HEK293T (cell line): ENCODE data around the gene EYS.

Experiments used
- ARNT ChIP-seq: fragments of 450-650 bp; IDR thresholded peaks from 2 replicates; pipeline ENCODE4 v1.6.1; 2017; ENCODE audit warnings: mild to moderate bottlenecking
- CTBP1 ChIP-seq: fragments of 450-650 bp; IDR thresholded peaks from 2 replicates; pipeline ENCODE4 v1.6.1; 2016; ENCODE audit warnings: borderline replicate concordance
- ELF4 ChIP-seq: fragments of 450-650 bp; IDR thresholded peaks from 2 replicates; pipeline ENCODE4 v1.6.1; 2017; ENCODE audit warnings: antibody characterized with exemption
- FOXK2 ChIP-seq: fragments of 450-650 bp; IDR thresholded peaks from 2 replicates; pipeline ENCODE4 v1.6.1; 2016; ENCODE audit warnings: mild to moderate bottlenecking
- FOXM1 ChIP-seq: fragments of 450-650 bp; IDR thresholded peaks from 2 replicates; pipeline ENCODE4 v1.6.1; 2017; ENCODE audit warnings: mild to moderate bottlenecking, borderline replicate concordance
- HDGF ChIP-seq: fragments of 450-650 bp; IDR thresholded peaks from 2 replicates; pipeline ENCODE4 v1.6.1; 2017; ENCODE audit warnings: antibody characterized with exemption, borderline replicate concordance
- L3MBTL2 ChIP-seq: fragments of 450-650 bp; conservative IDR thresholded peaks from 2 replicates; pipeline ENCODE4 v1.6.1; 2016; ENCODE audit warnings: mild to moderate bottlenecking
- LEF1 ChIP-seq: fragments of 450-650 bp; IDR thresholded peaks from 2 replicates; pipeline ENCODE4 v1.6.1; 2017; ENCODE audit warnings: mild to moderate bottlenecking, borderline replicate concordance
- NFRKB ChIP-seq: fragments of 450-650 bp; IDR thresholded peaks from 2 replicates; pipeline ENCODE4 v1.6.1; 2016; ENCODE audit warnings: mild to moderate bottlenecking, moderate library complexity
- SP1 ChIP-seq: fragments of 450-650 bp; IDR thresholded peaks from 2 replicates; pipeline ENCODE4 v1.6.1; 2017
- SUZ12 ChIP-seq: fragments of 450-650 bp; IDR thresholded peaks from 2 replicates; pipeline ENCODE4 v1.6.1; 2016; ENCODE audit warnings: mild to moderate bottlenecking
- TARDBP ChIP-seq: fragments of 450-650 bp; IDR thresholded peaks from 2 replicates; pipeline ENCODE4 v1.6.1; 2016
- ZNF384 ChIP-seq: fragments of 450-650 bp; IDR thresholded peaks from 2 replicates; pipeline ENCODE4 v1.6.1; 2016
- TF ChIP-seq, protein P1 (sequence below): fragments of 450-650 bp; IDR thresholded peaks from 2 replicates; pipeline ENCODE4 v1.6.1; 2016

DNA sequence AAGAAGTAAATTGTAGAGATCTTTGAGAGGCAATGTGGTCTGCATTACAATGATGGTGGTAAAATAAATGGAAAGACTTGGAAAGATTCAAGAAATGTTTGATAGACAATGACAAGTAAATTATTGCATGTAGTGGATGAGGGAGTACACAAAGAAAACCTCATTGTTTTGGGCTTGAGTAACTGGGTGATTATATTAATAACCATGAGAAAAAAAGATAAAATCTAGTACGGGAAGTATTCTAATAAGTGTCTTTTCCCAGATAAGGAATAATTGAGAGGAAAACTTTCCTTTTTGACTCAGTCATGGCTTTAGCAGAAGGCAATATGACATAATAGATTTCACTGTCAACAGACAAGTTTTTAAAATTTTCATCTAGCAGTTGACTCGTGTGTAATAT lies 993.0 kb downstream of the EYS start:
- TF ChIP-seq ELF4 (no peak), FOXK2 (no peak), FOXM1 (no peak), NFRKB (no peak), SP1 (no peak), LEF1 (no peak), SUZ12 (no peak), L3MBTL2 (no peak), HDGF (no peak), TARDBP (no peak), ZNF384 (no peak), CTBP1 (no peak), ARNT (no peak)
- TF ChIP-seq, protein P1, sequence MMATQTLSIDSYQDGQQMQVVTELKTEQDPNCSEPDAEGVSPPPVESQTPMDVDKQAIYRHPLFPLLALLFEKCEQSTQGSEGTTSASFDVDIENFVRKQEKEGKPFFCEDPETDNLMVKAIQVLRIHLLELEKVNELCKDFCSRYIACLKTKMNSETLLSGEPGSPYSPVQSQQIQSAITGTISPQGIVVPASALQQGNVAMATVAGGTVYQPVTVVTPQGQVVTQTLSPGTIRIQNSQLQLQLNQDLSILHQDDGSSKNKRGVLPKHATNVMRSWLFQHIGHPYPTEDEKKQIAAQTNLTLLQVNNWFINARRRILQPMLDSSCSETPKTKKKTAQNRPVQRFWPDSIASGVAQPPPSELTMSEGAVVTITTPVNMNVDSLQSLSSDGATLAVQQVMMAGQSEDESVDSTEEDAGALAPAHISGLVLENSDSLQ, result no peak
